BLaER1 treated with 17β-estradiol and CSF1 and Interleukin-3, amounts not matched to agents 10 nM and 100 nM (cell line): ENCODE data around the gene PARP2.

Experiments used
- H3K27ac ChIP-seq, 11 experiments: shearing (Covaris generic); formaldehyde crosslinking; 2 replicates each; pipeline ENCODE4 v1.8.1; 2022
- H3K27me3 ChIP-seq, 11 experiments: shearing (Covaris generic); formaldehyde crosslinking; 2 replicates each; pipeline ENCODE4 v1.8.1; 2022
- H3K36me3 ChIP-seq, 11 experiments: shearing (Covaris generic); formaldehyde crosslinking; 2 replicates each; pipeline ENCODE4 v1.8.1; 2022
- H3K4me1 ChIP-seq, 10 experiments: shearing (Covaris generic); formaldehyde crosslinking; 2 replicates each; pipeline ENCODE4 v1.8.1; 2022
- H3K4me2 ChIP-seq, 11 experiments: shearing (Covaris generic); formaldehyde crosslinking; 2 replicates each; pipeline ENCODE4 v1.8.1; 2022
- H3K4me3 ChIP-seq, 10 experiments: shearing (Covaris generic); formaldehyde crosslinking; 2 replicates each; pipeline ENCODE4 v1.8.1; 2022
- H3K9ac ChIP-seq, 11 experiments: shearing (Covaris generic); formaldehyde crosslinking; 2 replicates each; pipeline ENCODE4 v1.8.1; 2022
- H3K9me3 ChIP-seq, 11 experiments: shearing (Covaris generic); formaldehyde crosslinking; replicated peaks in 1 of 11; 2 replicates each; pipeline ENCODE4 v1.8.1; 2022
- H4K20me1 ChIP-seq, 11 experiments: shearing (Covaris generic); formaldehyde crosslinking; 2 replicates each; pipeline ENCODE4 v1.8.1; 2022
- Cebpa-rat ChIP-seq, 11 experiments: shearing (Covaris generic); IDR thresholded peaks; 2 replicates each; pipeline ENCODE4 v1.8.1; 2022

PARP2 gene, protein sequence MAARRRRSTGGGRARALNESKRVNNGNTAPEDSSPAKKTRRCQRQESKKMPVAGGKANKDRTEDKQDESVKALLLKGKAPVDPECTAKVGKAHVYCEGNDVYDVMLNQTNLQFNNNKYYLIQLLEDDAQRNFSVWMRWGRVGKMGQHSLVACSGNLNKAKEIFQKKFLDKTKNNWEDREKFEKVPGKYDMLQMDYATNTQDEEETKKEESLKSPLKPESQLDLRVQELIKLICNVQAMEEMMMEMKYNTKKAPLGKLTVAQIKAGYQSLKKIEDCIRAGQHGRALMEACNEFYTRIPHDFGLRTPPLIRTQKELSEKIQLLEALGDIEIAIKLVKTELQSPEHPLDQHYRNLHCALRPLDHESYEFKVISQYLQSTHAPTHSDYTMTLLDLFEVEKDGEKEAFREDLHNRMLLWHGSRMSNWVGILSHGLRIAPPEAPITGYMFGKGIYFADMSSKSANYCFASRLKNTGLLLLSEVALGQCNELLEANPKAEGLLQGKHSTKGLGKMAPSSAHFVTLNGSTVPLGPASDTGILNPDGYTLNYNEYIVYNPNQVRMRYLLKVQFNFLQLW

DNA sequence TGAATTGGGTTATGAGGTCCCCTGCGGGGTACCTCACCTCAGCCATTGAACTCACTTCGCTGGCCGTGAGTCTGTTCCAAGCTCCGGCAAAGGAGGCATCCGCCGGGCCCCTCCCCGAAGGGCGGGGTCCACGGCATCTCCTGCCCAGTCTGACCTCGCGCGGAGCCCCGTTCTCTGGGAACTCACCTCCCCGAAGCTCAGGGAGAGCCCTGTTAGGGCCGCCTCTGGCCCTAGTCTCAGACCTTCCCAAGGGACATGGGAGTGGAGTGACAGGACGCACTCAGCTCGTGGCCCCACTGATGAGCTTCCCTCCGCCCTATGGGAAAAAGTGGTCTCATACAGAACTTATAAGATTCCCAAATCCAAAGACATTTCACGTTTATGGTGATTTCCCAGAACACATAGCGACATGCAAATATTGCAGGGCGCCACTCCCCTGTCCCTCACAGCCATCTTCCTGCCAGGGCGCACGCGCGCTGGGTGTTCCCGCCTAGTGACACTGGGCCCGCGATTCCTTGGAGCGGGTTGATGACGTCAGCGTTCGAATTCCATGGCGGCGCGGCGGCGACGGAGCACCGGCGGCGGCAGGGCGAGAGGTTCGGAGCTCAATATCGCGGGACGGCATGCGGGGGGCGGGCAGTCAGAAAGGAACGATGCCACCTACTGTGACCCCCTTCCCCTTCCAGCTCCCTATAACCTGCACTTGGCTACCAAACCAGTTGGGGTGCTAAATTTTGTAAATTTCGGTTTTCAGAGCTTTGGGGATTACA is at the start of gene PARP2:
PARP2 (plus strand) TSS at position 544 of the 770 bp plus-strand sequence; CDS start at position 551, 7 bp downstream.
- Histone ChIP-seq H3K4me1 (peaks cover 10 to 23% (median 12%) of the 10 kb centered on the region in 10 experiments; a peak in 19 of 20 replicates), H3K9me3 (no peaks in the 10 kb centered on the region), H4K20me1 (no peaks in the 10 kb centered on the region), H3K4me3 (peak within 1 kb of the TSS; percentile 69 to 86 (median 76)), H3K9ac (peak within 1 kb of the TSS; percentile 83 to 92 (median 87)), H3K36me3 (peaks cover 29 to 35% (median 33%) of the 10 kb centered on the region in 11 experiments), H3K27ac (peak within 1 kb of the TSS; percentile 76 to 88 (median 82)), H3K4me2 (peak within 1 kb of the TSS; percentile 68 to 93 (median 84)), H3K27me3 (no peaks in the 10 kb centered on the region)
- TF ChIP-seq Cebpa-rat (IDR thresholded peaks at IDR 0.05): no peak

DNA sequence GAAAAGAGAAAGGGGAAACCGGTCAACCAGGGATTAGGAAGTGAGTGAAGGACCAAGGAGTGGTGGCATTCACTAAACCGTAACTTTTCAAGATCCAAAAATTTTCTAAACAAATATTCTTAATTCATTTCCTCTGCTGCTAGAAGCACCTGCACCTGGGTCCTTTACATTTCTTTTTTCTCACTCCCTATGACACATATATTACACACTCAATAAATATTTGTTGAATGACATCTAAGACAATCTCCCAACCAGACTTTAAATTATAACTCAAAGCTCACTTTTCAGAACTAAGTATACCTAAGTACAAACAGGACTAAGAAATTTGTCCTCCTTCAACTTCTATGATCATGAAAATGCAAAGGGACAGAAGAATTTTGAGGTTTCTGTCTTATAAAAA is 48.8 kb upstream of the PARP2 start:
- no peak overlapping the region for H3K9ac ChIP-seq
- no peaks in the 10 kb centered on the region for H4K20me1 ChIP-seq
- no peak for TF ChIP-seq Cebpa-rat (IDR thresholded peaks at IDR 0.05)
- no peak overlapping the region for H3K27ac ChIP-seq
- H3K9me3 ChIP-seq: no peaks in the 10 kb centered on the region
- H3K4me2 ChIP-seq: peak overlapping the region in 6 of 11 experiments; percentile 31 to 72 (median 52); a peak in 10 of 22 replicates
- H3K36me3 ChIP-seq: peaks cover 83 to 100% (median 93%) of the 10 kb centered on the region in 11 experiments
- H3K4me1 ChIP-seq: peaks cover 10 to 20% (median 13%) of the 10 kb centered on the region in 10 experiments; a peak in 19 of 20 replicates
- H3K27me3 ChIP-seq: no peaks in the 10 kb centered on the region
- H3K4me3 ChIP-seq: no peak overlapping the region

DNA sequence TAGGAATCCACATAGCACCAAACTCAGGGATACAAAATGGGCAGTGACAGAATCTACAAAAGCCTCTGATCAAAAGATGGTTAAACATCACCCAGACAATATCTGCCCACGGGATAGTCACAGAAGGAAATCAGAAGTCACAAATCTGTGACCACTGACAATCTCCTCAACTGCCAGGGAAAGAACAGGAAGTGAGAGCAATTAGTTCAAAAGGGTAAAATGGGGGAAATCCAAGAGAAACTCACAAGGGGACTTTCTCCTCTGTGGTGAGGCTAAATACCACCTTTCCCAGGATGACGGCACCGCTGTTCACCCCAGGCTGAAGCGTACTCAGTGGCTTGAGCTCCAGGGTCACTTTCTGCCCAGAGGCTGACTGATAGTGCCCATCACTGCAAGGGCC is 48.4 kb upstream of the PARP2 start:
- H3K27me3 ChIP-seq: no peaks in the 10 kb centered on the region
- TF ChIP-seq Cebpa-rat (IDR thresholded peaks at IDR 0.05): no peak
- H3K27ac ChIP-seq: no peak overlapping the region
- no peaks in the 10 kb centered on the region for H3K9me3 ChIP-seq
- no peaks in the 10 kb centered on the region for H4K20me1 ChIP-seq
- H3K9ac ChIP-seq: no peak overlapping the region
- H3K4me2 ChIP-seq: peak overlapping the region; percentile 8 to 72 (median 41); a peak in 20 of 22 replicates
- H3K4me1 ChIP-seq: peaks cover 10 to 20% (median 13%) of the 10 kb centered on the region in 10 experiments; a peak in 19 of 20 replicates
- no peak overlapping the region for H3K4me3 ChIP-seq
- H3K36me3 ChIP-seq: peaks cover 83 to 100% (median 93%) of the 10 kb centered on the region in 11 experiments

DNA sequence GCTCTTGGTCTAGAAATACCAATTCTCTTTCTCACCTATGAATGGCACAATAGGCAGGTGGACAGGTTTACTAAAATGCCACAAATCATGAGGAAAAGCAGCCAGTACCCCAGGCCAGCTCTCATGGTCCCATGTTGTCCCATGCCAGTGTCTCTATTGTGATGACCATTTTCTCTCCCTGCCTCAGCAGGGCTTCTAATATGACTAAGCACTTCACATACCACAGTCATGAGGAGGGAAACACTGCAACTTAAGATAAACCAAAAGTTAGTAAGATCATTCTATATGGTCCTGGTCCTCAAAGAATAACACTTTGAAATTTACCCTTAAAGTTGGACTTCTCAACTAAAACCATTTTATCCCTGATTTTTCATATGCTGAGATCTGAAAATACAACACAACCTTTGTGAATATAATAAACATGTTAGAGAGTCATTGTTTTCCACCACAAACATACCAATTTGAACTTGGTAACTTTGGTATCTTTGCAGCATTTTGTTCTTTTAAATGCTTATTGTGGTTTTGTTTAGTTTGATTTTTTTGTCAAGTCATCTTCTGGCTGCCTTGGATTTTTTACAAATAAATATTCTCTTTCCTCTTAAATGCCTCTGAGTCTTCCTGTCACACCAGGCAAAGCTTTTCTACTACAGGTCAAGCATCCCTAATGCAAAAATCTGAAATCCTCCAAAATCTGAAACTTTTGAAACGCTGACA is 41.2 kb upstream of the PARP2 start:
- Histone ChIP-seq H3K36me3 (peaks cover 48 to 50% (median 49%) of the 10 kb centered on the region in 11 experiments), H3K4me2 (no peak overlapping the region)
- TF ChIP-seq Cebpa-rat (IDR thresholded peaks at IDR 0.05): no peak

DNA sequence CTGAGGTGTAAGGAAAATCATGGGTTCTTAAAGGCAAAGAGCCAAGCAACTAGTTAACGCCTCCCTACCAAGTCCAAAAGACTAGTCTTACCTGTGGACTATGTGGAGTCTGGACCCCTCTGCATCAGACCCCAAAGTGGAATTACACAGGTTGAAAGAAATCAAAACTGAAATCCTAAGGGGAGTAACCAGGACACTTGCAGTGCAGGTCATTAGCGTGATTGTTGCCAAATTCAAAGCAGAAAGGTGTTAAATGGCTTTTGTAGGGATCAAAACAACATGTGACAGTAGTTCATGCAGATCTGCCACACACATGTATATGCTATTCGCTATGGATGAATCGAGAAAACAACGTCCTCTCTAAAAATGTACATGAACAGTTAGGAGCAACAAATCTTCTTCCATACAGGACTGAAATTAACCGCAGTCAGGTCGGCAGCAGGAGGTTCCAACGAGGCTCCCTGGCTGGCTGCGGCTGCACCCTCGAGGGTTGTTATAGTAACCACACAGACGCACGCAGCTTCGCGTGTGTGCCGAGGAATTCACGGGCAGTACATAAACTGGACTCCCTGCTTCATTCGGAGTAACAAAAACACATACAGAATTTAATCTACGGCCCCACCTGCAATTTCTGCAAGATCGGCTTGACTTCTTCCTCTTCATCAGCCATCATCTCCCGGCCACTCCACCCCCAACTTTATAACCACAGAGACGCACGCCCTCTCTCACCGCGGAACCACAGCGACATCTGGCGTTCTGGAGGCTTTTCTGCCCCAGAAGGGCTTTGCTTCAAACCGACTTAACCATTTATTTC is 38.0 kb upstream of the PARP2 start, which contains the start of gene TTC5:
TTC5 (minus strand) TSS at position 687 of the 814 bp plus-strand sequence; CDS start at position 673, 14 bp downstream.
- Histone ChIP-seq H3K4me3 (peak within 1 kb of the TSS; percentile 65 to 88 (median 74)), H3K9me3 (no peaks in the 10 kb centered on the region), H4K20me1 (no peaks in the 10 kb centered on the region), H3K36me3 (peaks cover 15 to 18% (median 17%) of the 10 kb centered on the region in 11 experiments), H3K27me3 (no peaks in the 10 kb centered on the region), H3K4me1 (peaks cover 5 to 31% (median 19%) of the 10 kb centered on the region in 10 experiments), H3K27ac (peak within 1 kb of the TSS in 10 of 11 experiments; percentile 33 to 77 (median 52); a peak in 18 of 22 replicates), H3K9ac (peak within 1 kb of the TSS; percentile 59 to 81 (median 77)), H3K4me2 (peak within 1 kb of the TSS; percentile 80 to 99 (median 91))
- TF ChIP-seq Cebpa-rat (IDR thresholded peaks at IDR 0.05): no peak

More for the DNA sequence above, 41.2 kb upstream of the PARP2 start:
- H4K20me1 ChIP-seq: no peaks in the 10 kb centered on the region
- no peak overlapping the region for H3K27ac ChIP-seq
- no peak overlapping the region for H3K4me3 ChIP-seq
- peaks cover 5 to 31% (median 19%) of the 10 kb centered on the region in 10 experiments for H3K4me1 ChIP-seq
- H3K9ac ChIP-seq: no peak overlapping the region
- no peaks in the 10 kb centered on the region for H3K27me3 ChIP-seq
- H3K9me3 ChIP-seq: no peaks in the 10 kb centered on the region

DNA sequence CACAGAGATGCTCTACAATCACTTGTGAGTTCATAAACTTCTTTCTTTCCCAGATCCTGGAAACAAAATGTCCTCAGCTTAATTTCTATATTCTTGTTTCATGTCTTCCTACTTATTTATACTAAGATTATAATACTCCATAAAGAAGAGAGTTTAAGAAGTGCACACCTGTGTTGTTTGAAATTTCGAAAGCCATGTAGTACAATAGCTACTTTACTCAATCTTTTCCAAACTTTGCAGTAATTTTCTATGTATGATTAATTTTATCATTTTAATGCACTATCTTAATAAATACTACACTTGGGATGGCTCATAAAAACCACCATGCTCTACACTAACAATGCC is 37.4 kb upstream of the PARP2 start:
- H3K4me3 ChIP-seq: peak overlapping the region; percentile 65 to 88 (median 74); a peak in 18 of 20 replicates
- H3K9ac ChIP-seq: peak overlapping the region in 1 of 11 experiments; percentile 78; a peak in 1 of 22 replicates

DNA sequence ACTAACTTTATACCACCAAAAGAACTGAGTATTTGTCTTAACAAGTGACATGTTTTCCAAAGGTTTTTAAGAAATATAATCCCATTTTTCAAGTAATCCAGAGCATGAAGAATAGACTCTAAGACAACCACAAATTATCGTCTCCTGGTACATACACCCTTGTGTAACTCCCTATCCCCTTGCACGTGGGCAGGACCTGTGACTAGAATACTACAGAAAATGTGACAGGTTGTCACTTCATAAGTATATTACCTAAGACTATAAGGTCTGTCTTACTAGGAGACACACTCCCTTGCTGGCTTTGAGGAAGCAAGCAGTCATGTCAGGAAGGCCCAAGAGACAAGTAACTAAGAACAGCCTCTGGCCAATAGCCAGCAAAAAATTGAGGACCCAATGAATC is 29.4 kb upstream of the PARP2 start:
- peaks cover 0 to 74% (median 29%) of the 10 kb centered on the region in 11 experiments; a peak in 12 of 22 replicates for H4K20me1 ChIP-seq
- H3K4me1 ChIP-seq: no peaks in the 10 kb centered on the region
- no peaks in the 10 kb centered on the region for H3K27me3 ChIP-seq
- peaks cover 0 to 13% (median 5%) of the 10 kb centered on the region in 11 experiments; a peak in 13 of 22 replicates for H3K9me3 ChIP-seq
- H3K9ac ChIP-seq: no peak overlapping the region
- H3K27ac ChIP-seq: no peak overlapping the region
- H3K4me2 ChIP-seq: no peak overlapping the region
- TF ChIP-seq Cebpa-rat (IDR thresholded peaks at IDR 0.05): no peak
- H3K4me3 ChIP-seq: no peak overlapping the region
- H3K36me3 ChIP-seq: peaks cover 75 to 83% (median 78%) of the 10 kb centered on the region in 11 experiments

More for the DNA sequence above, 37.4 kb upstream of the PARP2 start:
- H3K4me1 ChIP-seq: peaks cover 5 to 31% (median 19%) of the 10 kb centered on the region in 10 experiments
- peaks cover 9 to 14% (median 11%) of the 10 kb centered on the region in 11 experiments; a peak in 20 of 22 replicates for H3K36me3 ChIP-seq
- H3K27me3 ChIP-seq: no peaks in the 10 kb centered on the region
- no peak for TF ChIP-seq Cebpa-rat (IDR thresholded peaks at IDR 0.05)
- no peak overlapping the region; a peak in 1 of 22 replicates for H3K27ac ChIP-seq
- H4K20me1 ChIP-seq: no peaks in the 10 kb centered on the region
- no peak overlapping the region for H3K4me2 ChIP-seq
- no peaks in the 10 kb centered on the region for H3K9me3 ChIP-seq
